ENCODE measurements around the gene YLPM1.
A peak's percentile ranks its signal among the peaks of the same experiment; 100 is the strongest.
"Not testable (repeated sequence)": the region's sequence is repeated elsewhere in the genome, so short reads cannot be mapped to it uniquely, and the experiment has no call there.

YLPM1 gene

GRCh38 chr14:74762917-74763802, at the start of gene YLPM1:
YLPM1 (plus strand) TSS chr14:74763316; CDS start chr14:74763490, 174 bp downstream.
- DNase-seq: peak; percentile 98

- DNase-seq: no peak
These were observed 49.8 kb upstream of the YLPM1 start for GRCh38 chr14:74713395-74713735.

- DNase-seq: peak; percentile 65
These were observed 42.6 kb upstream of the YLPM1 start for GRCh38 chr14:74720526-74720925.

GRCh38 chr14:74723134-74723533, 40.0 kb upstream of the YLPM1 start:
- no peak for DNase-seq

GRCh38 chr14:74732387-74732786, 30.7 kb upstream of the YLPM1 start:
- no peak for DNase-seq

- no peak for DNase-seq
These were observed 29.9 kb upstream of the YLPM1 start for GRCh38 chr14:74733221-74733620.

- no peak for DNase-seq
These were observed 28.0 kb upstream of the YLPM1 start for GRCh38 chr14:74735125-74735524.

- no peak for DNase-seq
These were observed 25.3 kb upstream of the YLPM1 start for GRCh38 chr14:74737753-74738325.

- DNase-seq: no peak
These were observed 23.7 kb upstream of the YLPM1 start for GRCh38 chr14:74739293-74740030.

GRCh38 chr14:74747237-74747636, 15.9 kb upstream of the YLPM1 start:
- DNase-seq: no peak

- DNase-seq: peak; percentile 13
These were observed 9.0 kb upstream of the YLPM1 start for GRCh38 chr14:74754157-74754556.

GRCh38 chr14:74754899-74755298, 8.2 kb upstream of the YLPM1 start:
- DNase-seq: no peak

GRCh38 chr14:74756326-74756725, 6.8 kb upstream of the YLPM1 start:
- no peak for DNase-seq

- DNase-seq: not testable (repeated sequence)
These were observed 4.6 kb upstream of the YLPM1 start for GRCh38 chr14:74758505-74758904.

GRCh38 chr14:74763803-74764531, 851 bp downstream of the YLPM1 start:
- peak; percentile 7 for DNase-seq

GRCh38 chr14:74765721-74766120, 2.6 kb downstream of the YLPM1 start:
- DNase-seq: no peak

GRCh38 chr14:74771399-74771798, 8.3 kb downstream of the YLPM1 start:
- DNase-seq: no peak

GRCh38 chr14:74784634-74785033, 21.5 kb downstream of the YLPM1 start:
- DNase-seq: no peak

GRCh38 chr14:74785056-74785613, 22.0 kb downstream of the YLPM1 start:
- DNase-seq: no peak

GRCh38 chr14:74786796-74787315, 23.7 kb downstream of the YLPM1 start:
- DNase-seq: no peak

GRCh38 chr14:74792249-74793039, 29.3 kb downstream of the YLPM1 start:
- DNase-seq: peak; percentile 5

Data from fibroblast of skin of right quadriceps (primary cell).